CD4-positive, alpha-beta T cell treated with Interferon gamma for 1 hour (primary cell): Measurements from ENCODE around the gene GARIN5B.
"Not testable (repeated sequence)": the region's sequence is repeated elsewhere in the genome, so short reads cannot be mapped to it uniquely, and the experiment has no call there.

ENCODE experiments used
- DNase-seq: peaks from one replicate; pipeline ENCODE4 v3.0.0-alpha.2; 2020

GARIN5B gene

GRCh38 chr19:55362990-55363716 lies at the start of gene GARIN5B:
TSS of gene GARIN5B (minus strand) at chr19:55363260. CDS start at chr19:55363066, 194 bp downstream.
- DNase-seq: no peak

DNA sequence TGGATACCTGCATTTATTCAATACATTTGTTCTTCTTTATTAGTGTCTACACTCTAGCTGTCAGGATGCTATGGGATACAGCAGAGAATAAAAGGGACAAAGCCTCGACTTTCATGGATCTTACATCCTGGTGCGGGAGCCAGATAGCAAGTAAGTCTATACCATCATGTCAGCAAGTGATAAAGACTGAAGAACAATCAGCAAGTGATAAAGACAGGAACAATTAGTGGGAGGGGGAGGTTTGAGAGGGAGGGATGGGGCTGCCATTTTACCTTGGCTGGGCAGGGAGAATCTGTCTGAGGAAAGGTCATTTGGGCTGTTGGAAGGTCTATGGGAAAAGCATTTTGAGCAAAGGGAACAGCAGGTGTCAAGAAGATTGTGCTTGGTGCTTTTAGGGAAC lies 47.1 kb upstream of the GARIN5B start:
- DNase-seq: no peak

- not testable (repeated sequence) for DNase-seq
Measured at GRCh38 chr19:55409179-55409578, 46.1 kb upstream of the GARIN5B start.

GRCh38 chr19:55408533-55408872 lies 45.4 kb upstream of the GARIN5B start:
- DNase-seq: no peak

- peak; percentile 99 for DNase-seq
Measured at GRCh38 chr19:55407800-55408532, 44.9 kb upstream of the GARIN5B start.

DNA sequence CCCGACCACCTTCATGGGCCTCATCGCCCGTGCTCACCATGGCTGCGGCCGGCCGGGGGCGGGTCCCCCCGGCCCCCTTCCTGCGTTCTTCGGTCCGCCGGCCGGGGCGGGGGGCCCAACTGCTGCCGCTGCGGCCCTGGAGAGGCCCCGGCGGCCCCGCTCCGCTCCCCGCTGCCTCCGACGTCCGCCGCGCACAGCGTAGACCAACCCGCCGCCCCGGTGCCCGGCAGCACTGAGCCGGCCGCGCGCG lies 44.4 kb upstream of the GARIN5B start, which contains the start of gene UBE2S:
UBE2S (minus strand) TSS at position 239 of the 250 bp plus-strand sequence; CDS start at position 40, 199 bp downstream.
- DNase-seq: not testable (repeated sequence)

DNA sequence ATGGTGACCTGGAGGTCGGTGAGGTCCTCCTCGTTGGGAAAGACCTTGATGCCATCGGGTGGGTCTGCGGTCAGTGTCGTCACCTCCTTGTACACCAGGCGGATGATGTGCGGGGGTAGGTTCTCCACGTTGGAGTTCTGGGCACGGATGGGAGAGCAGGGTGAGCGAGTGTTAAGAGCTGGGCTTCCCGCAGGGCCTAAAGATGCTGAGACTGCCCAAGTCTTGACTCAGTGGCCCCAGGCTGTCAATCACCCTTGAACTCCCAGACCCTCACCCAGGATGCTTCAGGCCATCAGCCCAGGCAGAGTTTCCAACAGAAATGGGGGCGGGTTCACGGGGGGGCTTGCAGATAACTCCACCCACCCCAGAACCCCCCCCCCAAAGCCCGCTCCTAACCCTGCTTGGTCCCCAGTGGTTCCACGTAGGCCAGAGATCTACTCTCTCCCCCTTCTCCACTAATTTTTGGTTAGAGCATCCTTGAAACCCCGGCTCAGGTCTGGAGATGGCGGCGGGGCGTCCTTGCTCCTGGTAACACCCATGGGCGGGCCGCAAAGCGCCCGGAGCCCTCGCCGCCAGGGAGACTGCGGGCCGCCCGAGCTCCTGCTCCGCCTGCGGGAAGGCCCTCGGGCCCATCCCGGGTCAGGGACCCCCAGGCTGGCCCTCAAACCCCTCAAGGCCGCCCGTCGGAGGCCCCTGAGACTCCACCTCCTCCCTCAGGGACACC lies 43.9 kb upstream of the GARIN5B start:
- DNase-seq: peak; percentile 12

DNA sequence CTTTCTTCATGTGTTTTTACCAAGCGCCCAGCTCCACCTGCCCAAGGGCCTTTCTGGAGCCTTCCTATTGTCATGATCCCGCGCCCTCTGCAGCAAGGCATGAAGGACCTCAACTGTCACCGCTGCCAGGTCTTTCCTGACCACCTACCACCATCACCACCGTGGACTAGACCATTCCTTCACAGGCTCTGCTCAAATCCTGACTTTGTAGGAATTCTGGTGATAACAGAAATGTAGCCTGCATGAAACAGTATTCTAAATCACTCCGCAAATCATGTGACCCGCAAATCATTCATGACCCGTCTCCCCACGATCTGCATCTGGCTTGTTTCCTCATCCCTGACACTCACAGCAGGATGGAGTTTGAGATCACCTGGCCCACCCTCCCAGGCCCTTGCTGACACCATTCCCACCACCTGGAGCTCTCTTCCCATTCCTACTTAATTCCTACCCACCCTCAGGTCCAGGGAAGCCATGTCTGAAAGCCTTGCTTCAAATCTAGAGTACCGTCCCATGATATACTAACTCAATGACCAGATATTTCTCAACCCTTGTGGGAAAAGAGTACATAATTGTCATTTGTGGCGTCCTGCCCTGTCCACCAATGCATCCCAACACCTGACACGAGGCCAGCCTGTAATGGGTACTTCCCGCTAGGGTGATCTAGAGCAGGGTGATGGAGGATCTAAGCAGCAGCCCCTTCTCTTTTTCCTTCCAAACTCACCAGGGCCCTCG lies 43.2 kb upstream of the GARIN5B start:
- DNase-seq: no peak

DNA sequence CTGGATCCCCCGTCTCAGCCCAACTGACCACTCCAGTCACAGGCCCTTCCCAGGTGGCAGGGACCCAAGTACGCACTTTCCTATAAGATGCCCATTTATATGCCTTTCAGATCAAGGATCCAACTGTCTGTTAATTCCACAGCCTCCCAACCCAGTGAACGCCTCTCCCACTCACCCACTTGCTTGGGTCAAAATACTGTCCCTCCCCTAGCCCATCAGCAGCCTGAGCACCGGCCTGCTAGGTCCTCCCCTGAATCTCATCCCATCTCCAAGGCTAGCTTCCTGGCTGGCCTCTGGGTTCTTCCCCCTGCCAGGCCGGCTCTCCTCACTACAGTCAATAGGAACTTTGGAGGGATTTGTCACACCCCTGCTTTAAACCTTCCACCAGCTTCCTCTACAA lies 42.6 kb upstream of the GARIN5B start:
- no peak for DNase-seq

GRCh38 chr19:55402509-55402908 lies 39.4 kb upstream of the GARIN5B start:
- DNase-seq: no peak

DNA sequence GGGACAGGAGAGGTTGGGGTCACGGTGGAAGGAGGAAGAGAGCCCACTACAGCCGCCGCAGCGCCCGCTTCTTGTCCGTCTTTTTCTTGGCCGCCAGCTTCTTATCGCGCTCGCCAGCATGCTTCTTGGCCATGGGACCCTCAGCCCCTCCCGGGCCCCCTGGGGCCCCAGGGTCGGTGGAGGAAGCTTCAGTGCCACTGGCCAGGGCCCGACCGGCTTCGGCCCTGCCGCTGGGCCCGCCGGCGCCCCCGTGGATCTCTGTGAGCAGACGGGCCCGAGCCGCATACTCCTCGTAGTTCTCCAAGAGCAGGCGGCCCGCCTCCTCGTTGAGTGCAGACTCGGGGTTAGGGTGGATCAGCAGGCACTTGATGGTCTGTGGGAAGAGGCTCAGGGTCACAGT lies 38.3 kb upstream of the GARIN5B start:
- not testable (repeated sequence) for DNase-seq

DNA sequence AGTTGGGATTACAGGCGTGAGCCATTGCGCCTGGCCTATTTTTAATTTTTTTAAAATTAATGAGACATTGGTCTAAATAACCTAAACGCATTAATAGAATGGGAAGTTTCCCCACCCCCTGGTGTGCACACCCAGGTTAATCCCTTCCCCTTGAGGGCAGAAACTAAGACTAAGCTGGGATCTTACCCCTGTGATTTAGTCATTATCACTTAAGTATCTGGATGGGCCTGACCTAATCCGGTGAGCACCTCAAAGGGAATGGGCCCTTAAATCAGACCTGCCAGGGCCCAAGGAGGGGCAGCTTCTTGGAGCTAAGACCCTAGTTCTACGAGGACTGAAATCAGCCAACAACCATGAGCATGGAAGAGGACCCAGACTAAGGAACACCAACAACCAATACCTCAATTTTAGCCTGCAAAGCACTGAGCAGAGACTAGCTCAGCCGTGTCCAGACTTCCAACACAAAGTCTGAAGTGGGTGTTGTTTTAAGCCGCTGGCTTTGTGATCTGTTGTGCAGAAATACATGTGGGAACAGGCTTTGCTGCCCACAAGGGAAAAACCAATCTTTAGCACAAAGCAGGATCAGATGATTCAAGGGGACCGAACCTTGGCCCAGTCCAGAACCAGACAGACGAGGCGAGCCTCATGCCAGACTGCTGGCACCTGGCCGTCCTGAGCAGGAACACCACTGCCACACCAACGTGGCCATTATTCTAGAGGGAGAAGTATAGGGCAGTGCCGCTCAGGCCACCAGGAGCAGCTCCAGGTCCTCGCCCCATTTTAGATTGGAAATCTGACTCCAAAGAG lies 37.4 kb upstream of the GARIN5B start:
- DNase-seq: no peak

DNA sequence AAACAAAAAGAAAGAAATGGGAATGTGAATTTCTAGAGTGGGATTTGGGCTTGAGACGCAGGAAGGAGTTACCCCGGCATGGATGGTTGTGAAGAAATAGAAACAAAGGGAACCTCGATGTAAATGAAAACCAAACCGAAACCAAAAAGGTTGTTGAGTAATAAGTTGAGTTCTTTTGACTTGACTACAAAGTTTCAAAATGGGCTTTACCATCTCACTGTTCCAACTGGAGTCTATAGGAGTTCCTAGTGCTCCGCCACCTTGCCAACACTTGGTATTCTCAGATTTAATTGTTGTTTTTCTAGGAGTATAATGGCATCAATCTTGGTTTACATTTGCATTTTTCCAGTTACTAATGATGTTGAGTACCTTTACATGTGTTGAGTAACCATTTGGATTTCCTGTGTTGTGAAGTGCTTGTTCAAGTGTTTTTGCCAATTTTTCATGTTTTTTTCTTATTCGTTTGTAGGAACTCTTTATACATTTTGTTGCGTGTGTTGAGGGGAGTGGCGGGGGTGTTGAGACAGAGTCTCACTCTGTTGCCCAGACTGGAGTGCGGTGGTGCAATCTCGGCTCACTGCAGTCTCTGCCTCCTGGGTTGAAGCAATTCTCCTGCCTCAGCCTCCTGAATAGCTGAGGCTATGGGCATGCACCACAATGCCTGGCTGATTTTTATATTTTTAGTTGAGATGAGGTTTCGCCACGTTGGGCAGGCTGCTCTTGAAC lies 35.3 kb upstream of the GARIN5B start:
- no peak for DNase-seq

DNA sequence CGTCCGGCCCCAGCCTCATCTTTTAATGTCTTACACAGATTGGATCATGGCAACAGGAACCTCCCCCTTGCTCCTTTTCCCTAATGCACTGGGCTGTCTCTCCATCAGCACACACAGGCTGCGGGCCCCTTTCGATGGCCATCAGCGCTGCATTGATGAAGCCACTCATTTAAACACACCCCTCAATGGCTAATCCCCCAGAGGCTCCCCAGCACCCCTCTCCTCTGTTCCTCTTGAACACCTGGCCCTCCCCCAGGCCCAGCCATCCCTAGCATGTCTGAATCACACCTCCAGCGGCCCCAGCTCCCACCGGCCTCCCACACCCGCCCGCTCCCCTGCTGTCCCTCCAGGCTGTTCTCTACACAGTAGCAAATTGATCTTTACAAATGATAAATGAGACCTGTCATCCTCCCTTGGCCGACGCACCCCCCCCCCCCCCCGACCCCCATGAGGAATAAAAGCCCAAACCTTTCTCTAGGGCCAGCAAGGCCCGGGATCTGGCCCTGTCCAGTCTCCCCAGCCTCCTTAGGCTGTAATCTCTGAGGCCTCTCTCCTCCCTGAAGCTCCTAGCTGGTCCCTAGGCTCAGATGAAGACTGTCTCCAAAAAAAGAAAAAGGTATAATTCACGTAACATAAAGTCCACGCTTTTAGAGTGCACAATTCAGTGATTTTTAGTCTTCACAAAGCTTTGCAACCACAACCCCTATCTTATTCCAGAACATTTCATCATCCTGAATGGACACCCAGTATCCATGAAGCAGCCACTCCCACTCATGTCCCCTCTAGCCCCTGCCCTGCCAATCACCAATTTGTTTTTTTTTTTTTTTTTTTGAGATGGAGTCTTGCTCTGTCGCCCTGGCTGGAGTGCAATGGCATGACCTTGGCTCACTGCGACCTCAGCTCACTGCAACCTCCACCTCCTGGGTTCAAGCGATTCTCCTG lies 30.0 kb upstream of the GARIN5B start:
- no peak for DNase-seq

DNA sequence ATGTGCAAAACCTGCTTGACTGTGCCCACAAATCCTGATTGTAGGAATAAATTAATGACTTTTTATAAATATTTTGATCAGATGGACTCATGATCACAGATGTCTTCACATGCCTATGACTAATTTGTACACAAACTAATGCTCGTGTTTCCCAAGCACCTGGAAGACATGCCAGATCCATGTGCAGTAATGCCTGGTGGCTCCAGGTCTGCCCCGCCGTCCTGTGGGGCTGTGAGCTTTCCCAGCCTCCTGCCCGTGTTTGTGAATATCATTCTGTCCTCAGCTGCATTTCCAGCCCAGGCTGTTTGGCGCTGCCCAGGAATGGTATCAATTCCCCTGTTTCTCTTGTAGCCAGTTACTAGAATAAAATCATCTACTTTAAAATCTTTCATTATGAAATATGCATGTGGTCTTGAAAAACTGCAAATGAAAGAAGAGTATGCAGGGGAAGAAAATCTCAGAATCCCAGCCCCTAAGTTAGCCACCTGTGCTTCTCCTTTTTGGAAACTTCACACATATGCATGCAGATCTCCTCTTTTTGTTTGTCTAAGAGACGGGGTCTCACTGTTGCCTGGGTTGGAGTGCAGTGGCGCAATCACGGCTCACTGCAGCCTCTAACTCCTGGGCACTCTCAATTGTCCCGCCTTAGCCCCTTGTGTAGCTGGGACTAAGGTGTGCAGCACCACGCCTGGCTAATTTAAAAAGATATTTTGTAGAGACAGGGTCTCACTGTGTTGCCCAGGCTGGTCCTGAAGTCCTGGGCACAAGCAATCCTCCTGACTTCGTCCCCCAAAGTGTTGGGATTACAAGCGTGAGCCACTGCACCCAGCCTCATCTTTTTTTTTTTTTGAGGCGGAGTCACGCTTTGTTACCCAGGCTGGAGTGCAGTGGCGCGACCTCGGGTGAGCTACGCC lies 28.9 kb upstream of the GARIN5B start:
- DNase-seq: no peak

GRCh38 chr19:55391191-55391670 lies 28.2 kb upstream of the GARIN5B start:
- no peak for DNase-seq

DNA sequence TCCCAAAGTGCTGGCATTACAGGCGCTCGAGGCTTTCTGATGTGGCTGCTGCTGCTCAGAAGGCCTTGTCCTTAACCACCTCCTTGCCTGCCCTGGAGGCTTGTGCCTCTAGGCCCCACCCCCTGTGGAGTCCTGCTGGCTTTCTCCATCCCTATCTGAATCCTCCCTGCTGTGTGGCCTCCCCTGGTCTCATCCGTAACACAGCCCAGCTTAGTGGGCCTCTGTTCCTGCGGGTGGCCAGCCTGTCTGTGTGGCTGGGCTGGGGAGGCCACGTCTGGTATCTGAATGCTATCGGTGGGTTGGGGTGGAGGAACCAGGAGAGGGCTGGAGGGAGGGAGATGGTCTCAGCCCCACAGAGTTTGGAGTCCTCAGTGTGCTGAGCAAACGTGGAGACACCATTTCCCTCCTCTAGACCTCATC lies 27.4 kb upstream of the GARIN5B start:
- DNase-seq: no peak

GRCh38 chr19:55389386-55390317 lies 26.6 kb upstream of the GARIN5B start:
- no peak for DNase-seq
